CD1c-positive myeloid dendritic cell (primary cell): Measurements from ENCODE around the gene TNFAIP6.
A peak's percentile ranks its signal among the peaks of the same experiment; 100 is the strongest.
"Not testable (repeated sequence)": the region's sequence is repeated elsewhere in the genome, so short reads cannot be mapped to it uniquely, and the experiment has no call there.

Source experiments
- DNase-seq: peaks from one replicate; pipeline ENCODE4 v3.0.0-alpha.2; 2016; ENCODE audit errors: extremely low spot score

The TNFAIP6 gene

GRCh38 chr2:151357359-151357758 lies at the start of gene TNFAIP6:
TSS of gene TNFAIP6 (plus strand) at chr2:151357592. CDS start at chr2:151357667, 75 bp downstream.
- peak; percentile 74 for DNase-seq

GRCh38 chr2:151310313-151310712 lies 47.1 kb upstream of the TNFAIP6 start:
- DNase-seq: not testable (repeated sequence)

GRCh38 chr2:151312440-151312839 lies 45.0 kb upstream of the TNFAIP6 start:
- DNase-seq: not testable (repeated sequence)

- DNase-seq: no peak
Observed at GRCh38 chr2:151315381-151315903, 42.0 kb upstream of the TNFAIP6 start.

- DNase-seq: no peak
Observed at GRCh38 chr2:151325581-151326095, 31.8 kb upstream of the TNFAIP6 start.

GRCh38 chr2:151326554-151326953 lies 30.8 kb upstream of the TNFAIP6 start:
- no peak for DNase-seq

GRCh38 chr2:151329998-151330397 lies 27.4 kb upstream of the TNFAIP6 start:
- no peak for DNase-seq

- DNase-seq: no peak
Observed at GRCh38 chr2:151333083-151333482, 24.3 kb upstream of the TNFAIP6 start.

- no peak for DNase-seq
Observed at GRCh38 chr2:151334082-151334815, 23.1 kb upstream of the TNFAIP6 start.

- DNase-seq: no peak
Observed at GRCh38 chr2:151336863-151337371, 20.5 kb upstream of the TNFAIP6 start.

GRCh38 chr2:151337643-151338042 lies 19.7 kb upstream of the TNFAIP6 start:
- no peak for DNase-seq

GRCh38 chr2:151338115-151338514 lies 19.3 kb upstream of the TNFAIP6 start:
- DNase-seq: no peak

GRCh38 chr2:151343073-151343472 lies 14.3 kb upstream of the TNFAIP6 start:
- DNase-seq: no peak

GRCh38 chr2:151344191-151344590 lies 13.2 kb upstream of the TNFAIP6 start:
- not testable (repeated sequence) for DNase-seq

GRCh38 chr2:151344906-151345305 lies 12.5 kb upstream of the TNFAIP6 start:
- no peak for DNase-seq

- DNase-seq: no peak
Observed at GRCh38 chr2:151347294-151347693, 10.1 kb upstream of the TNFAIP6 start.

- DNase-seq: peak; percentile 12
Observed at GRCh38 chr2:151347906-151348305, 9.5 kb upstream of the TNFAIP6 start.

GRCh38 chr2:151350579-151351195 lies 6.7 kb upstream of the TNFAIP6 start:
- DNase-seq: no peak

- DNase-seq: no peak
Observed at GRCh38 chr2:151353995-151354394, 3.4 kb upstream of the TNFAIP6 start.

- DNase-seq: no peak
Observed at GRCh38 chr2:151354807-151355206, 2.6 kb upstream of the TNFAIP6 start.

GRCh38 chr2:151358166-151358970 lies 976 bp downstream of the TNFAIP6 start:
- DNase-seq: no peak
